Stimulated activated CD4-positive, alpha-beta T cell treated with anti-CD3 and anti-CD28 coated beads, Interleukin-4, amount 100 ng/mL, for 48 hours (primary cell): ENCODE results near the gene CLASP1.

Experiments used
- DNase-seq, 2 donors: peaks; one replicate each; pipeline ENCODE4 v3.0.0-alpha.2; 2020; ENCODE audit warnings: low read depth in 2 of 2

Gene CLASP1

DNA sequence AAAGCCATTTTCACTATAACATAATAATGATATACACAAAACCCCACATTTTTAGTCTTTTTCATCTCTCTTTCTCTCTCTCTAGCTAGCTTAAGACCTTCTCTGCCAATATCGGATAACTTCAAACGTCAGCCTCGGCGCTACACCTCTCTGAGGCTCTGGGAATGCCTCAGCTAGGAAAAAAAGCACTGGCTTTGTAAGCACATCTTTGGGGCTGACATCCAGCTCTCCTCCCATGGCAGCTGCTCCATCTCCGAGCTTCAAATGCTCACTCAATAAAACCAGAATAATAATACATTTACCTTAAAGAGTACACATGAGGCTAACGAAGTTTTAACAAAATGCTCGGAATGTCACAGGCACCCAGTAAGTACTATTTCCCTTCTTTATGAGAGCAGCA lies 107.8 kb downstream of the CLASP1 start:
- DNase-seq, result no peak

DNA sequence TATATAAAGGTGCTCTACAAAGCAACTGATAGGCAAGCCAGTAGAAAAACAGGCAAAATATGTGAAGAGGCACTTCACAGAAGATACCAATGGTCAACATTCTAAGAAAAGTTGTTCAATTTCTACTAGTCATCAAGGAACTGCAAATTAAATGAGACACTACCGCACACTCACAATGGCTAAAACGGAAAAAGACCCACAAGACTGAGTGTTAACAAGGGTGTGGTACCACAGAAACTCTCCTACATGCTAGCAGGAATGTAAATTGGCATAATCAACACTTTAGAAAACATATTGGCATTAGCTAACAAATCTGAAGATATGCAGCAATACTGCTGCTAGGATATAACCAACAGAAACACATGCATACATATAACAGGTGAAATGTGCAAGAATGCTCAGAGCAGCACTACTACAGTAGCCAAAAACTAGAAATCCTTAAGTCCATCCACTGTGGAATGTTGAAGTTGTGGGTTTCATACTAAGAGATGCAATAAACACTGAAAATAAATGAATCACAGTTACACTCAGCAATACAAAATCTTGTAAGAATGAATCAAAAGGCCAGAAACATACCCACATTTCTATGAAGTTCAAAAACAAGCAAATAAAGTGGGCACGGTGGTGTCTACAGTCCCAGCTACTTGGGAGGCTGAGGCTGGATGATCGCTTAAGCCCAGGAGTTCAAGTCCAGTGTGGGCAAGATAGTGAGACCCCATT lies 109.4 kb downstream of the CLASP1 start:
- no peak for DNase-seq

DNA sequence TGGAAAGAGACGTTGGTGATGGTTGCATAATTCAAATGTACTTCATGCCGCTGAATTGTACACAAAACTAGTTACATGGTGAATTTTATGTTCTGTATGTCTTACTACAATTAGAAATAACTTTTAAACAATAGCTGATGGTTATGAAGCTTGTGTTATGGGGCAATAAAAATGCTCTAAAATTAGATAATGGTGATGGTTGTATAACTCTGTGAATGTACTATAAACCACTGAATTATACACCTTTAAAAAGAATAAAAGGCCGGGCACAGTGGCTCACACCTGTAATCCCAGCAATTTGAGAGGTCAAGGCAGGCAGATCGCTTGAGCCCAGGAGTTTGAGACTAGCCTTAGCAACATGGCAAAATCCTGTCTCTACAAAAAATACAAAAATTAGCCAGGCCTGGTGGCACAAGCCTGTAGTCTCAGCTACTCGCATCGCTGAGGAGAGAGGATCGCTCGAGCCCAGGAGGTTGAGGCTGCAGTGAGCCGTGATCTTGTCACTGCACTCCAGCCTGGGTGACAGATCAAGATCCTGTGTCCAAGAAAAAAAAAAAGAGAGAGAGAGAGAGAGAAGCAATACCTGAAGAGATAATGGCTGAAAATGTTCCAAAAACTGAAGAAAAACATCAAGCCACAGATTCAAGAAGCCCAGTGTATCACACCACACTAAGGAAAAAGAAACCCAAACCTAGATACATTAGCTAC lies 112.3 kb downstream of the CLASP1 start:
- DNase-seq, result no peak

GRCh38 chr2:121536347-121536746 lies 112.9 kb downstream of the CLASP1 start:
- DNase-seq, result no peak

GRCh38 chr2:121534007-121534406 lies 115.3 kb downstream of the CLASP1 start:
- no peak for DNase-seq

DNA sequence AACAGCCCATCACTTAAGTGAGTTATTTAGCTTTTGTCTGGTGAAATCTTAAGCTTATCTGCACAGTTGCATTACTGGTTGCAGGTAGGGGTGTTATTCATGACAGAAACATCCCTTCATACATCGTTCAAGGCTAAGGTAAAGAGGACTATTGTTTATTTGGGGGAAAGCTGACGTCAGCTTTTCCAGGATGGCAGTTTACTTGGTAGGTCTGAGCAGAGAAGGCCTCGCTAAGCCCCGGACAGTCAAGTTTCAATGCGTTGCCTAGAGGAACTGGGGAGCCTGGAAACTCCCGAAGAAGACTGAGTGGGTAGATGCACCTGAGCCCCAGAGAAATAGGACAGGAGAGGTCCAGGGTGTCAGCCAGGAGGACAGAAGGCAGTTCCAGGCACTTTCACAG lies 116.4 kb downstream of the CLASP1 start:
- no peak for DNase-seq

- no peak for DNase-seq
Measured at GRCh38 chr2:121532347-121532766, 116.9 kb downstream of the CLASP1 start.

GRCh38 chr2:121530212-121530705 lies 119.0 kb downstream of the CLASP1 start:
- DNase-seq, result peak; percentile 82

DNA sequence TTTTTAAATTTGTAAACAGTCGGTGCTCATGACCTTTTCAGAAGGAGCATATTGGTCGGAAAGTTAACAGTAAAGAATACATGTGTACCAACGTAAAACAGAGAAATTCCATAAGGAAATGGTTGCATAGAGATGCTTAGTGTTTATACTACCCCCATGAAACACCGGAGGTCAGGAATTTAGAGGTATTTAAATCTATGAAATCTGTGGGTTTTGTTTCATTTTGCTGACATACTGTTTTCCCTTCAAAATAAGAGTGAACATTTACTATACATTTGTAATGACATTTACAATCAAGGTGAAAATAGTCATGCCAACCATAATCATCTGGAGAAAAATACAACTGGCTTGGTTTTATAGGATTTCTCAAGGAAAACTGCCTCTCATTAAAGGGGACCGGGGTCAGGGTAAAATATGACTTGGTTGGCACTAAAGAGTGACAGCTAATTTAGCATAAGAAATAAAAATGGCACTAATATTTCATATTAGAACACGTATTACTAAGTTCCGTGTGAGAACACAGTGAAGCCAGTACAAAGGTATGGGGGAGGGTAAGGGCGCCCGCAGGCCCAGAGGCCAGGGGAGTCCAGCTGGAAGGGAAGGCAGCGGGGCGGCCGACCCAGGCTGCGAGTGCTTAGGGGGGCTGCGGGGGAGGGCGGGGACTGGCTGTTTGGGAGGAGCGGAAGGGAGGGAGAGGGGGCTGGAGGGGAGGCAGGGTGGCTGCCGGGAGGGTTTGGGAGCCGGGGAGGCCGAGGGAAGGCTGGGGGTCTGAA lies 119.6 kb downstream of the CLASP1 start:
- peak in 1 of 2 donors; percentile 23 for DNase-seq

GRCh38 chr2:121527009-121527682 lies 122.1 kb downstream of the CLASP1 start:
- DNase-seq, result peak; percentile 42 to 53

- DNase-seq, result no peak
Measured at GRCh38 chr2:121524685-121525425, 124.4 kb downstream of the CLASP1 start.

GRCh38 chr2:121521359-121521758 lies 127.9 kb downstream of the CLASP1 start:
- no peak for DNase-seq

- DNase-seq, result no peak
Measured at GRCh38 chr2:121520641-121520994, 128.6 kb downstream of the CLASP1 start.

DNA sequence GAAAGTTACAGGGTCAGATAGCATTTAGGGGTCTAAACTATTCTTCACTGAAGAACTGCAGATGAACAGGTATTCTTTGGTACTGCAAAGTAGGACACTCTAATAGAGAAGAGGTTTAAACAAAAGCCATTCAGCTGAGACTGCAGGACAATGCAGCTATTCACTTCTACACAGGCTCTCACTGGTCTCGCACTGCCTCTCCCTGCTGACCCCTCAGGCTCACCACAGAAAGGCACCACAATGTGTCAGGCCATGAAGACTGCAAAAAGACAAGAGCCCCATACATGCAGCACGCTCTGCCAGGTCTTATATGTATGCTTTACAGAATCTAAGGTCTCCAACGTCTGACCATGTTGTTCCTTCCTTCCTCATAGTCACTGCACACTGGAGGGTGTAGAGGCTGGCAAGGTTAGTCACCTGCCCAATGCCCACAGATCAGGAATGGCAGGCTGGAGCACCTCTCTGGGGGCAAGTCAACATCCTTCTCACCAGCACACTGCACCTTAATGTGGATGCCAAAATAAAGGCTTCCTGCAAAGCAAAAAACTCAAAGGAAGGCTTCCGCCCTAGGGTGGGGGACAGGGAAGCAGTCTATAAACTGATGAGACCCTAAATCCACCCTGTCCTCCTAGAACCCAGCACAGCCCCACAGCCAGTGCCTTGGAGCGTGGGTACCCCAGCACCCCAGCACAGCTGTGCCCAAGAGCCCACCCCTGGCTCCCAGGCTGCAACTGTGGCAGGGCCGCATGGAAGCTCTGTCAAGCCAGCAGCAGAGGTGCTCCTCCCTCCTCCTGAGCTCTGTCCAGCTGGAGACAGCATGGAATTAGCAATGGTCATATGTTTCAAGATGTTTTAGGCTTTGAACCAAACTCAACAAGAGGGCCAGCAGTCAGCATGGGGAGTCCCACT lies 129.3 kb downstream of the CLASP1 start:
- no peak for DNase-seq

GRCh38 chr2:121519153-121519552 lies 130.1 kb downstream of the CLASP1 start:
- DNase-seq, result no peak

- no peak for DNase-seq
Measured at GRCh38 chr2:121513597-121514333, 135.5 kb downstream of the CLASP1 start.

- DNase-seq, result no peak
Measured at GRCh38 chr2:121510857-121511256, 138.4 kb downstream of the CLASP1 start.

GRCh38 chr2:121506621-121507020 lies 142.6 kb downstream of the CLASP1 start:
- DNase-seq, result no peak

DNA sequence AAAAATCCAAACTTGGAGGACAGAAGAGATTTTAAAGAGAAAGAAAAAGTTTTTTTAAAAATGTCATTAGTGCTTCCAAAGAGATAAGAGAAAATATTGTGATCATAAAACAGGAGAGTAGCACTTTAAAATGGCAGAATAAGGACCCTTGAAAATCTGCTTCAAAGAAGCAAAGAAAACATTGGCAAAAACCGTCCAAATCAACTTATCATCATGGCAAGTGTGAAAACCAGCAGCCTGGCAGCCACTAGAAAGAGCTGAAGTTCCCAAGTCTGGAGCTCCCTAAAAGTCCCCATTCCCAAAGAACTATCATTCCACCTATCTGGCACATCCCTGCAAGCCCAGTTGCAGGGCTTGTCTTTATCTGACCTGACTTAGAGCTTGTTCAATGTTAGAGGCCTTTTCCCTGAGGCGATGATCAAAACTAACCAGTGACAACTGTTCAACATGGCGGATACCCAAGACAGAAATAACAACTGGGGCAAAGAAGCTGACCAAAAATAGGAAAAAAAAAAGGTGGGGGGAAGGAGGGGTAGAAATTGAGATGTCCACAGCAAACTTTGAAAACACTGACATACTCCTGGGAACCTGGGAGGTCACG lies 143.2 kb downstream of the CLASP1 start:
- DNase-seq, result no peak
